ENCODE results near the gene ENHO. TPM values are rescaled to one million over a fixed set of nuclear protein-coding genes. Genes with fewer than 3 reads are reported as not detected.

ENHO gene
- total and polyA plus RNA-seq, 2 experiments from 2014 or later, result 13.8 to 19.7 TPM

- H3K27ac ChIP-seq (ENCODE audit: low read depth), result no peak overlapping the region
- Mint-ChIP-seq H3K4me3 (no peak overlapping the region), H3K27me3 (ENCODE audit: insufficient read depth, low read depth, poor library complexity) (peaks cover under 1% of the 10 kb centered on the region), H3K27ac (no peak overlapping the region), H3K9me3 (no peaks in the 10 kb centered on the region; the same call in 2 of the 3 replicates), H3K4me1 (peaks cover 38% of the 10 kb centered on the region), H3K36me3 (ENCODE audit: low read depth) (no peaks in the 10 kb centered on the region)
- H3K4me2 ChIP-seq, result no peak overlapping the region
- TF ChIP-seq ZNF331 (CRISPR knock-in tag; IDR thresholded peaks at IDR 0.05; ENCODE audit: low read depth), result no peak
- TF ChIP-seq POLR2AphosphoS5 (IDR thresholded peaks at IDR 0.05; ENCODE audit: low read depth), result no peak
- H3F3A ChIP-seq (replicated peaks; ENCODE audit: low read depth), result no peaks in the 10 kb centered on the region
- 0 out of 2 replicates have a peak, but pooled peaks cover 4% of the 10 kb centered on the region for H3K9me2 ChIP-seq (ENCODE audit: insufficient read depth)
- H3K27me3 ChIP-seq (ENCODE audit: insufficient read depth), result no peaks in the 10 kb centered on the region
- H3K4me3 ChIP-seq, result no peak overlapping the region
- no peak overlapping the region for H2AFZ ChIP-seq
- ATAC-seq (no peak), DNase-seq (ENCODE audit: low spot score) (no peak)
- no peaks in the 10 kb centered on the region for H4K20me1 ChIP-seq (replicated peaks; ENCODE audit: insufficient read depth)
- H3K4me1 ChIP-seq (ENCODE audit: insufficient read depth), result peaks cover 27% of the 10 kb centered on the region
- no peaks in the 10 kb centered on the region for H3K36me3 ChIP-seq (ENCODE audit: insufficient read depth)
- no peaks in the 10 kb centered on the region for H3K79me2 ChIP-seq (replicated peaks; ENCODE audit: insufficient read depth)
Measured at GRCh38 chr9:34507966-34508365, 14.8 kb downstream of the ENHO start.

- TF ChIP-seq ZNF462 (CRISPR knock-in tag; IDR thresholded peaks at IDR 0.05) (no peak), CREB1 (CRISPR knock-in tag; IDR thresholded peaks at IDR 0.05; ENCODE audit: low read depth) (no peak), CTCF (conservative IDR thresholded peaks at IDR 0.05; ENCODE audit: low read depth in 2 of 2) (no peak)
- no peaks in the 10 kb centered on the region for H3K79me2 ChIP-seq (replicated peaks; ENCODE audit: insufficient read depth)
- H3K36me3 ChIP-seq (ENCODE audit: insufficient read depth), result no peaks in the 10 kb centered on the region
- H3F3A ChIP-seq (replicated peaks; ENCODE audit: low read depth), result no peaks in the 10 kb centered on the region
- H3K4me3 Mint-ChIP-seq, result no peak overlapping the region
- no peak overlapping the region for H3K4me2 ChIP-seq
- peaks cover 23% of the 10 kb centered on the region for H3K4me1 ChIP-seq (ENCODE audit: insufficient read depth)
- H3K27me3 ChIP-seq (ENCODE audit: insufficient read depth), result no peaks in the 10 kb centered on the region
- no peak for ATAC-seq
- DNase-seq (ENCODE audit: low spot score), result no peak
- no peak overlapping the region for H2AFZ ChIP-seq
- peaks cover 36% of the 10 kb centered on the region for H3K4me1 Mint-ChIP-seq
- 0 out of 2 replicates have a peak, but pooled peaks cover 4% of the 10 kb centered on the region for H3K9me2 ChIP-seq (ENCODE audit: insufficient read depth)
- no peaks in the 10 kb centered on the region for H4K20me1 ChIP-seq (replicated peaks; ENCODE audit: insufficient read depth)
- peaks cover 4% of the 10 kb centered on the region for H3K27me3 Mint-ChIP-seq (ENCODE audit: insufficient read depth, low read depth, poor library complexity)
- H3K9me3 Mint-ChIP-seq, result no peaks in the 10 kb centered on the region; the same call in 2 of the 3 replicates
- no peak overlapping the region for H3K4me3 ChIP-seq
- H3K27ac Mint-ChIP-seq, result no peak overlapping the region
- no peak overlapping the region for H3K27ac ChIP-seq (ENCODE audit: low read depth)
- no peaks in the 10 kb centered on the region for H3K36me3 Mint-ChIP-seq (ENCODE audit: low read depth)
Measured at GRCh38 chr9:34507556-34507955, 15.2 kb downstream of the ENHO start.

Measured in GM23338 (cell line).